ENCODE results near the gene NOP9. TPM values are rescaled to one million over a fixed set of nuclear protein-coding genes. Genes with fewer than 3 reads are reported as not detected.

Gene NOP9
- total RNA-seq, 1 experiment from 2014 or later = 10.7 TPM

DNA sequence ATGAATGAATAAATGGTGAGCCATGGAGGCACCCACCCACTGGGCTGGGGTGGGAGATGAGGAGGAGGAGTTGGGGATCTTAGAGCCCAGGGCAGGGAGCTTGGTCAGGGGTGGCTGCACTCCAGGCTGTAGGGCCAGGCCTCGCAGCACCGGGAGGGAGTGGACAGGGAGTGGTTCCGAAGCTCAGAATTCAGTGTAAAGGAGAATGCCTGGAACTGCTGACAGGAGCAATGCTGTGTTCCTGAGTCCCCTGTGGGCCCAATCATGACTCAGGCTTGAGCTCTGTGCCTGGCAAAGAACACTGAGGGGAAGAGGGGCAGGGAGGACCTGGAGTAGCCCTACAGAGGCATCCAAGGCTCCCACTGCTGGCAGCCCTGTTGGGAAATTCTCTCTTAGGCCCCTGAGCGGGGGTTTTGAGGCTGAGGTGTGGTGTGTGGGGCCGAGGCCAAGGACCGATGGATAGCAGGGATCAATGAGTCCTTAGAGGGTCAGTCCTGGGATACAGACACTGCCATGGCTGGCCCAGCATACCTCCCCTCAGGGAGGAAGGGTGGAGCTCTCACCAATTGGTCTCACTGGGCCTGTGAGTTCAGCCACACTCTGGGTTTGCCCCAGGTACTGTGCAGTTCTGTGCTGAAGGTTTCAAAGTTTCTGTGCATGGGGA lies 18.7 kb upstream of the NOP9 start:
- no peak for DNase-seq (ENCODE audit: low read depth)

DNA sequence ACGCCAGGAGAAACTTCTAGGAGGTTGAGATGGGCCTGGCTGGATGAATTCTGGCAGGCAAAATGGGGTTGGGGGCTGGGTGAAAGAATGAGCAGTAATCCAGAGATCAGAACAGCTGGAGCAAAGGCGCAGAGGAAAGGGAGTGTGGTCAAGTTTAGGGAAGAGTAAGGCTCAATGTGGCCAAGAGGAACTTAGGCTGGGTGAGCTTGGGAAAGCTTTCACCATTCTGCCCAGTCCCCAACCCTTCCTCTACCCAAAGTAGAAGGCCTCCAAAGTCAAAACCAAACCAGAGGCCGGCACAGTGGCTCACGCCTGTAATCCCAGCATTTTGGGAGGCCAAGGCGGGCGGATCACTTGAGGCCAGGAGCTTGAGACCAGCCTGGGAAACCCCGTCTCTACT lies 18.0 kb upstream of the NOP9 start:
- DNase-seq (ENCODE audit: low read depth) = no peak

- no peak for DNase-seq (ENCODE audit: low read depth)
These were observed 16.9 kb upstream of the NOP9 start for GRCh38 chr14:24282736-24283135.

DNA sequence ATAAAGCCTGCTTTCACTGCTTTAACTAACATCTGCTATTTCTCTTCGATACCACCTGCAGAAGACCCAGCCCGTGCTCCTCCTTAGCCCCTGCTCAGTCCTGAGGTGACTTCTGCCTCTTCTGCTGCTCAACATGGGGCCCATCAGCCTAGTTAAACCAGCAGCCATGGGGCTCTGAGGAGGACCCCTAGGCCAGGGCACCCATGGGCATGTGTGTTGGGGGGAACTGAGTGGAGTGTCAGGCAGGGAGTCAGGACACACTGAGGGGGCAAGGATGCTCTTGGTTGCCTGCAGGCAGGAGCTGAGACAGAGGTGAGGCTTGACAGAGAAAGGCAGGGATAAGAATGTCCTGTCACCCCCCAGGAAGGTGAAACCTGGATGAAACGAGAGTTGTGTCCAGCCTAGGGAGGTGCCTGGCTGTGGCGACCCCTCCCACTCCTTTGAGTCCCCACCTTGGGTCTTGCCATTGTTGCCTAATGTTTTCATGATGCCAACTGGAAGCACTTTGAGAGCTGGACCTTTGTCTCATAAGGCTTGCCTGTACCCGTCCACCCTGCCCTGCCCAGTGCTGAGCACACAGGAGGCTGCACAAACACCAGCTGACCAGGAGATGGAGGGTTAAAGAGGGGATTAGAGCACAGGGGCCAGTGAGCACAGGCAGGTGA lies 15.7 kb upstream of the NOP9 start:
- no peak for DNase-seq (ENCODE audit: low read depth)

- DNase-seq (ENCODE audit: low read depth) = no peak
These were observed 15.1 kb upstream of the NOP9 start for GRCh38 chr14:24284501-24285035.

GRCh38 chr14:24285351-24285750 lies 14.3 kb upstream of the NOP9 start:
- no peak for DNase-seq (ENCODE audit: low read depth)

DNA sequence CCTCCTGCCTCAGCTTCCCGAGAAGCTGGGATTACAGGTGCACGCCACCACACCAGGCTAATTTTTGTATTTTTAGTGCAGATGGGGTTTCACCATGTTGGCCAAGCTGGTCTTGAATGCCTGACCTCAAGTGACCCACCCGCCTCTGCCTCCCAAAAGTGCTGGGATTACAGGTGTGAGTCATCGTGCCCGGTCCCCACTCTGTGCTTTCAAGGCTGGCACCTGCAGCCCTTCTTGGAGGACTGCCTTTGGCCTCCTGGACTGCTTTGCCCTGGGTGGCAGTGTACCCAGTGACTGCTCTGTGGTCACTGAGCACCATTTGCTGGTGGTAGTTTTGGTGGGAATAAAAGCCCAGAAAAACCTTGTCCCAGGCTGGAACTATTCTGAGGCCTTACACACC lies 12.7 kb upstream of the NOP9 start:
- DNase-seq (ENCODE audit: low read depth) = no peak

DNA sequence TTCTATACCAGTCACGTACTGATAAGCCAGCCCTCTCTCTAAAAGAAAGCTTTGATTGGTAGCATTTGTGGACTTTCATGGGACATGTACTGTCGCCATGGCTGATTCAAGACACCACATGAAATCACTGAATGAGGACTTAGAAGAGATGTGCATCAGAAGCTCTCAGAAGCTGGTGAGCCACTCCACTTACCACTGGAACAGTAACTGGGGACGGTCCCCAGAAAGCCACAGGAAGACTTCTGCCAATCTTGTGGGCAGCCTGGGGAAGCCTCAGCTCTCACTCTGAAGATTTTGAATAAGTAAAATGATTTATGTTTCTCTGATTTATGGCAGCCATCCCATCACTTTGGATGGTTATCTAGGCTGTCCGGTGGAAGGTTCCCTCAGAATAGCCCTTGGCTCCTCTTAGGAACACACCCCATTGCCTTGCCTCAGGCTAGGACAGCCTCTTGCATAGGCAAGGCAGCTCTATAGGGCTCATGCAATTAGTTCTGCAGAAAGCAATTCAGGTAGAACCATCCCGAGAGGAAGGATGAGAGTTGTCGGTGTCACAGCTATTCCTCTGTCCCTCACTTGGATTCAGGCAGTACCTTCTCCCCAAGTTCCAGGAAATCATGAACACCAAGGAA lies 9.9 kb upstream of the NOP9 start:
- no peak for DNase-seq (ENCODE audit: low read depth)

- no peak for DNase-seq (ENCODE audit: low read depth)
These were observed 8.9 kb upstream of the NOP9 start for GRCh38 chr14:24290746-24291145.

DNA sequence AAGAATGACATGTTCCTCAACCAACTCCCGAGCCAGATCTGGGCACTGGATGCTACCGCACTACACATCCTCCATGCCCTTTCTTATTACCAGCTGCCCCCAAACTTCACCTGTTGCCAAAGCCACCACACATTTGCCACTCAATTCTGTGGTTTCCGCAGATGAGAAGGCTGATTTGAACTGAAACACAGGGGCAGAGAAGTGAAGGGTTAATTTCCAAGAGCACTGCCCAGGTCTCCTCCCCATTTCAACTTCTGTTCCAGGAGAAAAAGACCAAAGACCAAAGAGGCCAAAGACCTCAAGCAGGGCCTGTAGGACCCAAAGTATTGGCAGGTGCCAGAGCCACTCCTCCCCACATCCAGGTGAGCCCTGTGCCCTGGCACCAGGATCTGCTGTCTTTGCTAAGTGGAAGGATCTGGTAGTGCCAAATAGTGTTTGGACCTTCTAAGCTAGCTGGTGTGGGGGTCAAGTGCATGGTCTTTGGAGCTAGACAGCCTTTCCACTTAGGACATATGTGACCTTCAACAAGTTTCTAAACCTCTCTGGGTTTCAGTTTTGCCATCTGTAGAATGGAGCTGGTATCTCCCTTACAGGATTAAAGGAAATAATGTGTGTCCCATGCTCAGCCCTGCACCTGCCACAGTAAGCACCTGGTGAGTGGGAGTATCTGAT lies 8.1 kb upstream of the NOP9 start:
- no peak for DNase-seq (ENCODE audit: low read depth)

- DNase-seq (ENCODE audit: low read depth) = no peak
These were observed 7.4 kb upstream of the NOP9 start for GRCh38 chr14:24292118-24292807.

DNA sequence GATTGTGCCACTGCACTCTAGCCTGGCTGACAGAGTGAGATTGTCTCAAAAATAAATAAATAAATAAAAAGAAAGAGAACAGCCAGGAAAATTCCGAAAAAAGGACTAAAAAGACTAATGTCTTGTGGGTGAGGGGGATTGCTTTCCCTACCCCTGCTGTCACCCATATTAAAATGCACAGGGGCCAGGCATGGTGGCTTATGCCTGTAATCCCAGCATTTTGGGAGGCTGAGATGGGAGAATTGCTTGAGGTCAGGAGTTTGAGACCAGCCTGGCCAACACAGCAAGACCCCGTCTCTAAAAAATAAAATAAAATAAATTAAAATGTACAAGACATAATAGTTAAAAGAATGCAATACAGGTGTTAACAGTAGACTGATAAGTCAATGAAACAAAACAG lies 6.1 kb upstream of the NOP9 start:
- no peak for DNase-seq (ENCODE audit: low read depth)

GRCh38 chr14:24296341-24297157 lies 3.1 kb upstream of the NOP9 start:
- DNase-seq (ENCODE audit: low read depth) = peak; percentile 86

GRCh38 chr14:24297190-24297964 lies 2.3 kb upstream of the NOP9 start:
- DNase-seq (ENCODE audit: low read depth) = no peak

GRCh38 chr14:24298892-24299254 lies 777 bp upstream of the NOP9 start:
- peak; percentile 93 for DNase-seq (ENCODE audit: low read depth)

- DNase-seq (ENCODE audit: low read depth) = no peak
These were observed 803 bp downstream of the NOP9 start for GRCh38 chr14:24300326-24300980.

GRCh38 chr14:24304019-24304387 lies 4.4 kb downstream of the NOP9 start:
- DNase-seq (ENCODE audit: low read depth) = no peak

GRCh38 chr14:24307156-24307574 lies 7.5 kb downstream of the NOP9 start:
- no peak for DNase-seq (ENCODE audit: low read depth)

DNA sequence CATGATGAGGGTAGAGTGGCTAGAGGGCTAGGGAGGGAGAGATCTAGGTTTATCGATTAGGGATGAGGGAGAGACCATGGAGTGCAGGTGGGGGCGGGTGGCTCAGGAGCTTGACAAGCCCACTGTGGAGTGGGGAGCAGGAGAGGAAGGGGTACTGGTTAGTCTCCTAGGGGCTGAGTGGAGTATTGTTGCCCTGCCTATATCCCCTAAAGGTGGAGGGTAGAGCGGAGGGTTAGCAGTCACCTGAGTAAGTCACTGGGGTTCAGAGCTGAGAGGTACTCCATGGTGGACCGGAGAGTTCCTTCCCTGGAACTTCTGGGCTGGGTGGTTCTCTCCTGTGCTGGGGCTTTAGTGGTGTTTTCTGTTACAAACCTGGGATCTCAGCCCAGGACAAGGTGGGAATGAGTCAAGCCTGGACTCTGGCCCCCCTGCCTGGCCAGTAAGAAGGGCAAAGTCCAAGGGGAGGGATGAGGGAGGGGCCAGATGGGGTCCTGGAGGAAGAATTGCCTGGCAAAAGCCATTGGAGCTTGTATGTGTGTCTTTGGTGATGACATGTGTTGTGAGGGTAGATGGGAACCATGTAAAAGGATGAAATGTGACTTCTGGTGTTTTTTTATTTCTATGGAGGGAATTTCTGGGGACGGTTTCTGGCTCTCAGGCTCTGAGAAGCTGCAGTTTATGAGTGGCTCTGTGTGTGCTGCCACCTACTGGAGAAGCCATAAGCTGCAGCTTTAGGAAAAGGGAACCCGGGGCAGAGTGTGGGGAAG lies 8.1 kb downstream of the NOP9 start, which contains the start of gene CIDEB:
Gene CIDEB (minus strand): TSS at position 403 of the 767 bp plus-strand sequence. CDS start 119 bp downstream, at position 284.
- peak; percentile 53 for DNase-seq (ENCODE audit: low read depth)
